GM12878 (cell line): ENCODE measurements around the gene PHB1. TPM values are rescaled to one million over a fixed set of nuclear protein-coding genes. Genes with fewer than 3 reads are reported as not detected.

Experiments used
- ATAC-seq: fragments of 200-7000 bp; cut with Tn5 transposase; 3 replicates; pipeline ENCODE4 v1.9.1; 2020; ENCODE audit warnings: mild to moderate bottlenecking, moderate library complexity
- BruUV-seq: library from RNA; stranded (reverse); fragments of 400-500 nt; replicated peaks from 2 replicates; lab custom pipeline; 2021; lab: Mats Ljungman, UMichigan
- CTCF ChIA-PET: fragments of 300-600 bp; sonication (Branson Sonifier 250); formaldehyde crosslinking; extraction: SDS; loops from one replicate; lab custom pipeline; 2021; ENCODE audit warnings: inconsistent platforms; lab: Yijun Ruan, JAX
- POLR2A ChIA-PET: fragments of 350-600 bp; formaldehyde crosslinking; extraction: SDS; loops from one replicate; lab custom pipeline; 2021; ENCODE audit warnings: inconsistent platforms; lab: Charles Lee
- RAD21 ChIA-PET: fragments of 300-600 bp; sonication (Branson Sonifier 250); formaldehyde crosslinking; loops from one replicate; lab custom pipeline; 2023; ENCODE audit warnings: antibody characterized with exemption; ENCODE audit not compliant: unreplicated experiment; lab: Charles Lee
- SMC1A ChIA-PET: fragments of 300-600 bp; sonication (Branson Sonifier 250); formaldehyde crosslinking; loops from one replicate; lab custom pipeline; 2023; ENCODE audit not compliant: unreplicated experiment, uncharacterized antibody; lab: Charles Lee
- DNase-seq: peaks from one replicate; pipeline ENCODE4 v3.0.0-alpha.2; 2011; ENCODE audit warnings: low read depth, low spot score
- FAIRE-seq: peaks from 3 replicates; lab custom pipeline; 2011; peaks lifted over from hg19 to GRCh38; lab: Jason Lieb, UNC
- H2AFZ ChIP-seq: 2 replicates; pipeline ENCODE4 v1.6.0; 2011; ENCODE audit warnings: low read depth, low read length, control low read depth; ENCODE audit not compliant: control insufficient read depth
- H3K27ac ChIP-seq: 2 replicates; pipeline ENCODE4 v1.5.1; 2011; ENCODE audit warnings: control low read depth; ENCODE audit not compliant: control insufficient read depth, insufficient read depth
- H3K27me3 ChIP-seq, 2 experiments: replicated peaks in 1 of 2; 2 replicates each; pipeline versions ENCODE4 v1.6.0 to v1.6.1; 2011; ENCODE audit warnings: low read length in 1 of 2; ENCODE audit not compliant: control insufficient read depth in 2 of 2, insufficient read depth in 2 of 2
- H3K36me3 ChIP-seq, 2 experiments: 2 replicates each; pipeline ENCODE4 v1.5.1; 2011; ENCODE audit warnings: low read length in 1 of 2; ENCODE audit not compliant: control insufficient read depth in 2 of 2, insufficient read depth in 2 of 2
- H3K4me1 ChIP-seq: 2 replicates; pipeline ENCODE4 v1.6.1; 2011; ENCODE audit warnings: mild to moderate bottlenecking, low read length, moderate library complexity, mixed read lengths; ENCODE audit not compliant: control insufficient read depth, insufficient read depth
- H3K4me2 ChIP-seq: 2 replicates; pipeline ENCODE4 v1.6.0; 2011; ENCODE audit warnings: control low read depth; ENCODE audit not compliant: control insufficient read depth, insufficient read depth
- H3K4me3 ChIP-seq: fragments of 200-600 bp; sonication (generic); 2 replicates; pipeline ENCODE4 v1.5.1; 2016
- H3K79me2 ChIP-seq: 2 replicates; pipeline ENCODE4 v1.6.0; 2011; ENCODE audit warnings: low read length; ENCODE audit not compliant: control insufficient read depth, insufficient read depth
- H3K9ac ChIP-seq: 2 replicates; pipeline ENCODE4 v1.8.0; 2011; ENCODE audit warnings: low read length, control low read depth, mixed read lengths; ENCODE audit not compliant: control insufficient read depth, insufficient read depth
- H3K9me3 ChIP-seq: replicated peaks from 3 replicates; pipeline ENCODE4 v1.5.1; 2011; ENCODE audit warnings: mild to moderate bottlenecking, low read length; ENCODE audit not compliant: control insufficient read depth, insufficient read depth
- H4K20me1 ChIP-seq: 2 replicates; pipeline ENCODE4 v1.6.0; 2011; ENCODE audit not compliant: control insufficient read depth, insufficient read depth
- CREM ChIP-seq: IDR thresholded peaks from 2 replicates; pipeline ENCODE4 v1.6.1; 2014; ENCODE audit warnings: antibody characterized with exemption, low read depth
- DPF2 ChIP-seq: fragments of 450-650 bp; IDR thresholded peaks from 2 replicates; pipeline ENCODE4 v1.6.1; 2017; ENCODE audit warnings: mild to moderate bottlenecking
- FOS ChIP-seq: IDR thresholded peaks from 3 replicates; pipeline ENCODE4 v1.6.1; 2011; ENCODE audit warnings: borderline replicate concordance; ENCODE audit not compliant: insufficient read length; ENCODE audit errors: extremely low read depth
- IRF3 ChIP-seq: fragments of 450-650 bp; IDR thresholded peaks from 2 replicates; pipeline ENCODE4 v1.6.1; 2014; ENCODE audit warnings: mild to moderate bottlenecking
- KDM1A ChIP-seq: fragments of 200-600 bp; sonication (generic); IDR thresholded peaks from 2 replicates; pipeline ENCODE4 v1.6.1; 2016; ENCODE audit warnings: borderline replicate concordance
- MYC ChIP-seq: IDR thresholded peaks from 2 replicates; pipeline ENCODE4 v1.6.1; 2011; ENCODE audit warnings: mild to moderate bottlenecking, low read length, moderate library complexity, inconsistent platforms; ENCODE audit not compliant: insufficient read depth, insufficient replicate concordance, insufficient read length, severe bottlenecking
- RBBP5 ChIP-seq: fragments of 200-600 bp; sonication (generic); conservative IDR thresholded peaks from 2 replicates; pipeline ENCODE4 v1.6.1; 2016
- ZNF687 ChIP-seq: fragments of 450-650 bp; IDR thresholded peaks from 2 replicates; pipeline ENCODE4 v1.6.1; 2017; ENCODE audit warnings: mild to moderate bottlenecking, moderate library complexity
- WGBS: methylation state at CpG from one replicate; pipeline ENCODE4 v1.1.6; 2016; ENCODE audit warnings: low lambda C conversion rate; ENCODE audit not compliant: insufficient replicate concordance, insufficient coverage; ENCODE audit errors: missing lambda C conversion rate; 5-methylcytosine and 5-hydroxymethylcytosine counted together
- in situ Hi-C: fragments of 300-500 bp; cut with MboI; formaldehyde crosslinking; loops from 9 replicates; pipeline ENCODE4 v1.14.3; 2018; ENCODE audit warnings: mixed read lengths
- intact Hi-C: fragments of 100-400 bp; cut with micrococcal nuclease; formaldehyde crosslinking; loops from one replicate; pipeline ENCODE4 v1.14.2; 2022; ENCODE audit not compliant: unreplicated experiment
- polyA plus RNA-seq, 11 experiments: library from polyadenylated mRNA; depleted of rRNA in 4 of 11; unstranded in 6 of 11; stranded (reverse) in 5 of 11; fragments of >200 nt; fragmentation: Nextera tagmentation in 4 of 11; fragmentation: Illumina TruSeq in 1 of 11; extraction: Ambion mirVana in 4 of 11; extraction: Trizol in 1 of 11; gene quantifications; 1 replicate in 1 of 11; 2 replicates in 10 of 11; pipeline versions ENCODE4 v1.2.1 to v1.2.3, GENCODE V29; 2011 to 2016; ENCODE audit warnings: inconsistent platforms in 2 of 11, missing spikeins in 2 of 11, low read depth in 1 of 11
- total RNA-seq, 4 experiments: library from RNA; depleted of rRNA in 3 of 4; stranded (reverse); fragments of >200 nt in 3 of 4; fragmentation: Illumina TruSeq in 1 of 4; extraction: Trizol in 1 of 4; gene quantifications; 2 replicates each; pipeline versions ENCODE4 v1.2.1 to v1.2.3, GENCODE V29; 2013 to 2021

Gene PHB1
- total and polyA plus RNA-seq, 10 of the 15 experiments (the other 5 are each of a cell fraction or from before 2014, with no cell fraction given) = 117 to 466 (median 248) TPM

- FAIRE-seq (no peak), DNase-seq (no peak), ATAC-seq (no peak)
- ChIA-PET POLR2A (no interaction called here), CTCF (interaction anchor here (6.6 kb wide), 1 partner anchor 151 kb away, joined by 119 read pairs; no protein-coding TSS in a partner anchor), SMC1A (no interaction called here), RAD21 (no interaction called here)
- Histone ChIP-seq H3K79me2 (no peaks in the 10 kb centered on the region), H3K4me2 (no peak overlapping the region), H3K36me3 (peaks cover 29 to 34% of the 10 kb centered on the region in 2 experiments), H3K4me1 (peaks cover 10% of the 10 kb centered on the region), H3K9ac (no peak overlapping the region), H3K27me3 (no peaks in the 10 kb centered on the region), H3K27ac (no peak overlapping the region), H2AFZ (no peak overlapping the region), H4K20me1 (0 out of 2 replicates have a peak, but pooled peaks cover 2% of the 10 kb centered on the region), H3K9me3 (no peaks in the 10 kb centered on the region), H3K4me3 (no peak overlapping the region)
- WGBS = 92% methylated on average over 14 of the region's 14 CpGs
- intact Hi-C loops (no loop called here), in situ Hi-C loops (loop anchor here (5.0 to 10.0 kb wide), 2 partner anchors 150 to 292 kb away; no protein-coding TSS in a partner anchor)
- BruUV-seq = no TSS peak
- TF ChIP-seq ZNF687 = no peak
- TF ChIP-seq KDM1A = no peak
- TF ChIP-seq CREM = no peak
- no peak for TF ChIP-seq RBBP5
- no peak for TF ChIP-seq IRF3
- TF ChIP-seq MYC = no peak
- no peak for TF ChIP-seq DPF2
- no peak for TF ChIP-seq FOS
- TF ChIP-seq, all 136 proteins: peak for 0
Measured at GRCh38 chr17:49404906-49405305, 9.8 kb downstream of the PHB1 start.
